AG09309 (cell line): ENCODE data around the gene DPH3.

Experiments used
- DNase-seq: peaks from one replicate; pipeline ENCODE4 v3.0.0-alpha.2; 2010; ENCODE audit warnings: low read depth
- H3K4me3 ChIP-seq: 2 replicates; pipeline ENCODE4 v1.5.1; 2011; ENCODE audit warnings: mild to moderate bottlenecking, low read depth, low read length, moderate library complexity; ENCODE audit not compliant: control insufficient read depth
- CTCF ChIP-seq: IDR thresholded peaks from 2 replicates; pipeline ENCODE4 v1.5.1; 2011; ENCODE audit warnings: mild to moderate bottlenecking, low read depth, low read length, inconsistent platforms; ENCODE audit not compliant: insufficient read depth, control insufficient read depth; ENCODE audit errors: missing control alignments

Gene DPH3

GRCh38 chr3:16239780-16240179 lies 25.0 kb downstream of the DPH3 start:
- no peak for DNase-seq
- TF ChIP-seq CTCF: no peak
- H3K4me3 ChIP-seq: no peak overlapping the region

GRCh38 chr3:16239086-16239770 lies 25.5 kb downstream of the DPH3 start:
- DNase-seq: no peak
- H3K4me3 ChIP-seq: no peak overlapping the region
- no peak for TF ChIP-seq CTCF

GRCh38 chr3:16236856-16237393 lies 27.8 kb downstream of the DPH3 start:
- TF ChIP-seq CTCF: no peak
- DNase-seq: no peak

GRCh38 chr3:16236030-16236639 lies 28.6 kb downstream of the DPH3 start:
- no peak overlapping the region for H3K4me3 ChIP-seq
- TF ChIP-seq CTCF: no peak
- DNase-seq: no peak

More at GRCh38 chr3:16236856-16237393, 27.8 kb downstream of the DPH3 start:
- no peak overlapping the region for H3K4me3 ChIP-seq

GRCh38 chr3:16234281-16234680 lies 30.5 kb downstream of the DPH3 start:
- DNase-seq: no peak
- TF ChIP-seq CTCF: no peak
- H3K4me3 ChIP-seq: no peak overlapping the region

- H3K4me3 ChIP-seq: no peak overlapping the region
- DNase-seq: no peak
- TF ChIP-seq CTCF: no peak
Measured at GRCh38 chr3:16233806-16234205, 30.9 kb downstream of the DPH3 start.
